Panc1 (cell line): ENCODE measurements around the gene LRSAM1. TPM values are rescaled to one million over a fixed set of nuclear protein-coding genes. Genes with fewer than 3 reads are reported as not detected.

Experiments used
- ATAC-seq: fragments of 200-7000 bp; cut with Tn5 transposase; 2 replicates; pipeline ENCODE4 v1.9.1; 2020; ENCODE audit warnings: mild to moderate bottlenecking, moderate library complexity
- BruUV-seq: library from RNA; stranded (reverse); fragments of 400-500 nt; replicated peaks from 2 replicates; lab custom pipeline; 2021; lab: Mats Ljungman, UMichigan
- CTCF ChIA-PET: fragments of 300-600 bp; sonication (Branson Sonifier 250); formaldehyde crosslinking; loops from one replicate; lab custom pipeline; 2022; ENCODE audit warnings: antibody characterized with exemption; lab: Charles Lee
- POLR2A ChIA-PET: fragments of 300-600 bp; sonication (Branson Sonifier 250); formaldehyde crosslinking; loops from one replicate; lab custom pipeline; 2022; ENCODE audit warnings: antibody characterized with exemption; lab: Charles Lee
- DNase-seq: peaks from one replicate; pipeline ENCODE4 v3.0.0-alpha.2; 2010; ENCODE audit warnings: low read depth, low spot score
- H3K27ac ChIP-seq: 2 replicates; pipeline ENCODE4 v1.5.1; 2011; ENCODE audit warnings: mild to moderate bottlenecking, low read length, inconsistent platforms
- H3K27me3 ChIP-seq: fragments of 200-500 bp; sonication (Bioruptor generic); 2 replicates; pipeline ENCODE4 v1.6.0; 2014; ENCODE audit warnings: low read length, inconsistent platforms; ENCODE audit not compliant: control insufficient read depth, insufficient read depth
- H3K36me3 ChIP-seq: fragments of 200-500 bp; sonication (Bioruptor generic); 2 replicates; pipeline ENCODE4 v1.5.1; 2014; ENCODE audit warnings: inconsistent platforms, mild to moderate bottlenecking, low read length, moderate library complexity; ENCODE audit not compliant: control insufficient read depth, insufficient read depth
- H3K4me1 ChIP-seq: 2 replicates; pipeline ENCODE4 v1.5.1; 2011; ENCODE audit warnings: inconsistent platforms, mild to moderate bottlenecking, low read length, moderate library complexity; ENCODE audit not compliant: control insufficient read depth, insufficient read depth
- H3K4me3 ChIP-seq, 2 experiments: 2 replicates each; pipeline ENCODE4 v1.5.1; 2011 to 2012; ENCODE audit warnings: low read depth in 2 of 2, low read length in 2 of 2, mild to moderate bottlenecking in 2 of 2, inconsistent platforms in 1 of 2, moderate library complexity in 1 of 2
- H3K9me3 ChIP-seq: fragments of 200-500 bp; sonication (Bioruptor generic); 2 replicates; pipeline ENCODE4 v1.5.1; 2014; ENCODE audit warnings: low read depth, mild to moderate bottlenecking, inconsistent platforms, low read length, moderate library complexity; ENCODE audit not compliant: control insufficient read depth, insufficient read depth
- CTCF ChIP-seq: fragments of 450-650 bp; IDR thresholded peaks from 2 replicates; pipeline ENCODE4 v1.5.1; 2017; ENCODE audit warnings: mild to moderate bottlenecking
- POLR2AphosphoS5 ChIP-seq: IDR thresholded peaks from 2 replicates; pipeline ENCODE4 v1.6.1; 2012; ENCODE audit warnings: mild to moderate bottlenecking, low read depth, low read length, moderate library complexity
- REST ChIP-seq, 2 experiments: IDR thresholded peaks; 2 replicates each; pipeline ENCODE4 v1.6.1; 2011 to 2012; ENCODE audit warnings: low read depth in 2 of 2, control low read depth in 1 of 2, low read length in 1 of 2, mild to moderate bottlenecking in 1 of 2, moderate library complexity in 1 of 2; ENCODE audit not compliant: insufficient read depth in 1 of 2
- SIN3A ChIP-seq: IDR thresholded peaks from 2 replicates; pipeline ENCODE4 v1.6.1; 2012; ENCODE audit warnings: low read depth, mild to moderate bottlenecking, low read length, moderate library complexity, borderline replicate concordance; ENCODE audit not compliant: insufficient read depth
- TCF7L2 ChIP-seq: IDR thresholded peaks from 2 replicates; pipeline ENCODE4 v1.6.1; 2011; ENCODE audit warnings: mild to moderate bottlenecking, low read depth, low read length, inconsistent platforms
- in situ Hi-C: cut with HindIII; loops from 2 replicates; pipeline ENCODE4 v1.10.0; 2016; ENCODE audit warnings: low sequenced_read_pairs, low pct_unique_long_range_greater_than_20kb
- intact Hi-C: fragments of 100-400 bp; cut with micrococcal nuclease; formaldehyde crosslinking; loops from one replicate; pipeline ENCODE4 v1.10.0; 2022; ENCODE audit not compliant: unreplicated experiment
- total RNA-seq: library from RNA; stranded (reverse); gene quantifications from one replicate; pipeline ENCODE4 v1.2.1, GENCODE V29; 2021; ENCODE audit not compliant: unreplicated experiment

LRSAM1 gene
- total RNA-seq, 1 experiment from 2014 or later: 15.4 TPM

- H3K36me3 ChIP-seq: no peaks in the 10 kb centered on the region
- DNase-seq (no peak), ATAC-seq (no peak)
- H3K4me3 ChIP-seq: no peak overlapping the region
- no peak overlapping the region for H3K27ac ChIP-seq
- no peaks in the 10 kb centered on the region for H3K27me3 ChIP-seq
- BruUV-seq: no TSS peak
- peaks cover 9% of the 10 kb centered on the region; the same call in 1 of the 2 replicates for H3K4me1 ChIP-seq
- no peaks in the 10 kb centered on the region for H3K9me3 ChIP-seq
- CTCF ChIA-PET: no interaction called here
- in situ Hi-C loops: no loop called here
- POLR2A ChIA-PET: no interaction called here
- TF ChIP-seq SIN3A: no peak
- TF ChIP-seq POLR2AphosphoS5: no peak
- no peak for TF ChIP-seq REST (IDR thresholded peaks at IDR 0.05; ENCODE audit: insufficient read depth in 1 of 2, low read depth in 2 of 2, low read length in 1 of 2)
- TF ChIP-seq TCF7L2: no peak
- TF ChIP-seq CTCF: no peak
- intact Hi-C loops: no loop called here
Measured at GRCh38 chr9:127508901-127509260, 57.6 kb downstream of the LRSAM1 start.

GRCh38 chr9:127509261-127509954 lies 58.1 kb downstream of the LRSAM1 start:
- ATAC-seq (no peak), DNase-seq (no peak)
- no peak overlapping the region for H3K4me3 ChIP-seq
- peaks cover 6% of the 10 kb centered on the region; the same call in 1 of the 2 replicates for H3K4me1 ChIP-seq
- H3K36me3 ChIP-seq: no peaks in the 10 kb centered on the region
- ChIA-PET CTCF (no interaction called here), POLR2A (no interaction called here)
- no TSS peak for BruUV-seq
- no peaks in the 10 kb centered on the region for H3K27me3 ChIP-seq
- TF ChIP-seq REST (IDR thresholded peaks at IDR 0.05; ENCODE audit: insufficient read depth in 1 of 2, low read depth in 2 of 2, low read length in 1 of 2) (no peak), TCF7L2 (no peak), CTCF (no peak), SIN3A (no peak), POLR2AphosphoS5 (no peak)
- H3K9me3 ChIP-seq: no peaks in the 10 kb centered on the region
- in situ Hi-C loops (no loop called here), intact Hi-C loops (no loop called here)
- H3K27ac ChIP-seq: no peak overlapping the region
